Measurements from ENCODE around the gene GPR61. TPM values are rescaled to one million over a fixed set of nuclear protein-coding genes. Genes with fewer than 3 reads are reported as not detected.

The GPR61 gene
- total RNA-seq, 1 donor from 2014 or later = not detected

DNA sequence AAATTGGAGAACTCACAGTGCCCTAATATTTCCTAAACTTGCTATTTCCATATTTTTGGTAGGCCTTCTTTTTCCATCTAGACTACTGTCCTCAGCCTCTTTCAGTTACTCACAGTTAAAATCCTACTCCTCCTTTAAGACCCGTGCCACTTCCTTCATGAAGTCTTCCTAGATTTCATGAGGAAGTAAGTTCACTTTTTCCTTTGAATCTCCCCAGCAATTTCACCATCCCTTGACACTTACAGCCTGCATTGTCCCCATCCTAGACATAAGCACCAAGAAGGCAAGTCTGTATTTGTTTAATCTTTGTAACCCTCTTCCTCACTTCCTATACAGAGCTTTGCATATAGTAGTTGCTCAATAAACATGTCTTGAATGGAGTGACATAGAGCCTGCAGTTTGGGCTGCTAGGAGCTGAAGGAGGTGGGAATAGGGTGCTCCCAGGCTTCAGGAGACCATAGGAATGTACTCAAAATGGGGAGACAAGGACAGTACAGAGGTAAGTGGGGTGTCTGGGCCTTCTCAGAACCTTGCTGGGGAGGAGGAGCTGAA, 5.3 kb upstream of the GPR61 start:
- Histone ChIP-seq H3K36me3 (no peaks in the 10 kb centered on the region), H3K9me3 (no peaks in the 10 kb centered on the region), H3K4me1 (peaks cover 12% of the 10 kb centered on the region), H3K27me3 (ENCODE audit: low read depth) (no peaks in the 10 kb centered on the region), H3K4me3 (no peak overlapping the region), H3K27ac (no peak overlapping the region)
- ATAC-seq (no peak), DNase-seq (no peak)
- intact Hi-C loops (cut with DNase I) = loop anchor here (5.0 kb wide), 1 partner anchor 37 kb away; no protein-coding TSS in a partner anchor
- TF ChIP-seq, protein P1, sequence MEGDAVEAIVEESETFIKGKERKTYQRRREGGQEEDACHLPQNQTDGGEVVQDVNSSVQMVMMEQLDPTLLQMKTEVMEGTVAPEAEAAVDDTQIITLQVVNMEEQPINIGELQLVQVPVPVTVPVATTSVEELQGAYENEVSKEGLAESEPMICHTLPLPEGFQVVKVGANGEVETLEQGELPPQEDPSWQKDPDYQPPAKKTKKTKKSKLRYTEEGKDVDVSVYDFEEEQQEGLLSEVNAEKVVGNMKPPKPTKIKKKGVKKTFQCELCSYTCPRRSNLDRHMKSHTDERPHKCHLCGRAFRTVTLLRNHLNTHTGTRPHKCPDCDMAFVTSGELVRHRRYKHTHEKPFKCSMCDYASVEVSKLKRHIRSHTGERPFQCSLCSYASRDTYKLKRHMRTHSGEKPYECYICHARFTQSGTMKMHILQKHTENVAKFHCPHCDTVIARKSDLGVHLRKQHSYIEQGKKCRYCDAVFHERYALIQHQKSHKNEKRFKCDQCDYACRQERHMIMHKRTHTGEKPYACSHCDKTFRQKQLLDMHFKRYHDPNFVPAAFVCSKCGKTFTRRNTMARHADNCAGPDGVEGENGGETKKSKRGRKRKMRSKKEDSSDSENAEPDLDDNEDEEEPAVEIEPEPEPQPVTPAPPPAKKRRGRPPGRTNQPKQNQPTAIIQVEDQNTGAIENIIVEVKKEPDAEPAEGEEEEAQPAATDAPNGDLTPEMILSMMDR (IDR thresholded peaks at IDR 0.05) = no peak

DNA sequence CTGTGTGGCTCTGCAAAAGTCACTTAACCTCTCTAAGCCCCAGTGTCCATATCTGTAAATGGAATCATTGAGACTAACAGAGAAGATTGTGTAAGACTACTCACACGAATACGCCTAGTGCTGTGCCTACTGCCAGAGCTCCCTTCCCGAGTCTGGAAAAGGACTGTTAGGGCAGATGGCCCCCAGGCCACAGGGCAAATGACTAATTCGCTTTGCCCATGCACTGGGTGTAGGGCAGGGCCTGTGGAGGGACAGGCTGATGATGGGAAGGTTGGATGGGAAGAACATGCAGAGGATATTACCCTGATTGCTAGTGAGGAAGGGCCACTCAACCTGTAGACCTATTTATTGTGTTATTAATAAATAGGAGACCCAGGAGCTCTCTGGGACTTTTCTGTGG, 4.2 kb upstream of the GPR61 start:
- Histone ChIP-seq H3K4me3 (no peak overlapping the region), H3K4me1 (peaks cover 12% of the 10 kb centered on the region), H3K27me3 (ENCODE audit: low read depth) (no peaks in the 10 kb centered on the region), H3K36me3 (no peaks in the 10 kb centered on the region), H3K9me3 (no peaks in the 10 kb centered on the region), H3K27ac (no peak overlapping the region)
- DNase-seq (no peak), ATAC-seq (no peak)
- intact Hi-C loops (cut with DNase I) = no loop called here
- TF ChIP-seq, protein P1 (IDR thresholded peaks at IDR 0.05) = no peak

DNA sequence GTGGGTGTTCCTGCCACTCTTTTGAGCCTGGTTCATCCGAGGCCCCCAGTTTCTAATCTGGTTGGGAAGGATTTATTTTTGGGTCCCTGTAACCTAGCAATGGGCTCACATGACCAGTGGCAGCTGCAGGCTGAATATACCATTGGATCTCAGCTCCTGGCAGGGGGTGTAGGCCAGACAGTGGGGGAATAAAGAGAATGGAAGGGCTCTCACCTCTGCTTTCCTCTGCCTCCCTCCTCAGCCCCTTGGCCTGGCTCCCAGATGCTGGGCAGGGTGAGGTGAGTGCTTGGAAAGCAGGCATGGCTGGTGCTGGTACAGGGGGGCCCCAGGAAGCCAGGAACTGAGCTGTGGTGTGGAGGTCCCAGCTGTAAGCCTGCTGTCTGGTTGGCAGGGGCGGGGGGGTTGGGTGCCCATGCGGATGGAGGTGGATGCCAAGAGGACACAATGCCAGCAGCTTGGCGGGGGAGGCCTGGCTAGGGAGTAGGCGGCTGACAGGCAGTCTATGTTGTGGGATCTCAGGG, 3.6 kb upstream of the GPR61 start:
- Histone ChIP-seq H3K4me3 (no peak overlapping the region), H3K4me1 (peaks cover 12% of the 10 kb centered on the region), H3K27me3 (ENCODE audit: low read depth) (no peaks in the 10 kb centered on the region), H3K27ac (no peak overlapping the region), H3K9me3 (no peaks in the 10 kb centered on the region), H3K36me3 (no peaks in the 10 kb centered on the region)
- TF ChIP-seq, protein P1 (IDR thresholded peaks at IDR 0.05) = no peak
- intact Hi-C loops (cut with DNase I) = no loop called here
- no peak for ATAC-seq
- DNase-seq = no peak

DNA sequence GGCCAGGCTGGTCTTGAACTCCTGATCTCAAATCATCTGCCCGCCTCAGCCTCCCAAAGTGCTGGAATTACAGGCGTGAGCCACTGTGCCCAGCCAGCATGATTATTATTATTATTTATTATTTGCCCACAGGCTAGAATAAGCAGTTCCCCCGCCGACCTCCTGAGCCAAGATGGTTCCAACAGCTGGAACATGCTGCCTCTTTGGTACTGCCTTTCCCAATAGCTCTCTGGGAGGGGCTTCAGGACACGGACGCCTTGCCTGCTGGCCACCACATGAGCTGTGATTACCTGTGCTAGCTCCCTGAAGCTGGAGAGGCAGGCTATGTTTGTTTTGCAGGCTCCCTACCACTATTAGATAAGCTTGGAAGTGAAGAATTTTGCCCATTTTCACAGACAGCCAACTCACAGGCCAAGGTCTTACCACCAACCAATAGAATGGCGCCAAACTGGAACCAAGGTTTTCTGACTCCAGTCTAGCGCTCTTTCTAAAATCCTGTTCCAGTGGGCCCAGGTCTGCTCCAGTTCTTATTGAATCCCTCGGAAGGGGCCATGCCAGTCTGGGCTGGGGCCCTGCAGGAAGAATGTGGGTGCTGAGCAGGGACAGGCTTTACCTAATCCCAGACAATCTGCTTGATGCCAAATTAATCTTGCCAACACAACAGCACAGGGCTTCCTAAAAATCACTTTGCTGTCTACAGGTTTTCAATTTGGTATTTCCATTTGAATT, 2.1 kb upstream of the GPR61 start:
- ATAC-seq = no peak
- intact Hi-C loops (cut with DNase I) = no loop called here

DNA sequence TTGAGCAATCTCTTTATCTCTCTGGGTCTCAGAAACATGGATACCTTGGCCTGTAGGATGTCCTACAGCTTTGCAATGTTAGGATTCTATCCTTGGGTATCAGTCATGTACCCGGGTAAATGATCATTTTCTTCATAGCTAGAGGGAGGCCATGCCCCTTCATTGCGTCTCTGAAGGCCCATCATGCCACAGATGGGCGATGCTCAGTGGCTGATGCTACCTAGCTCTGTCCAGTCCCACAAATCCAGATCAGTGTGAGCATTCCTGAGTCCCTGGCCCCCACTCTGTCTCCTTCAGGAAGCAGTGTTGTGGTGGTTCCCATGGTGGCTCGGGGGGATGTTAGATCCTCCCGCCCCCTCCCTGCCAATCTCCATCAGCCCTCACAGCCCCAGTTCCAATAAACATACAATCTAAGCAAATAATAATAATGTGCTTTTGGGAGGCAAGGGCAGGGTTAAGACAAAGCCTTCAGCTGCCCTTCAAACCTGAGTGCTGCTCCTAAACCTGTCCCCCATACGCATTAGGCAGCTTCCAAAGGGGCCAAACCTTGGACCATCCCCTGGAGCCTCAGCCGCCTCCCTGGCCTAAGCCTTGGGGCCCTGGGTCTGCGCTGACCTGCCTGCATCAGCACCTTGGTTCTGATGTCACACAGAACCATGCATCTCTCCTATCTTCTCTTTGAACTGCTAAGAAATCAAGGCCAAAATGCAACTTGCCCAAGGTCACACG, 681 bp upstream of the GPR61 start:
- H3K4me3 ChIP-seq = no peak overlapping the region
- H3K36me3 ChIP-seq = no peaks in the 10 kb centered on the region
- H3K4me1 ChIP-seq = no peaks in the 10 kb centered on the region
- no peak for DNase-seq
- no peaks in the 10 kb centered on the region for H3K27me3 ChIP-seq (ENCODE audit: low read depth)
- TF ChIP-seq, protein P1 (IDR thresholded peaks at IDR 0.05) = no peak
- intact Hi-C loops (cut with DNase I) = no loop called here
- no peak overlapping the region for H3K27ac ChIP-seq
- no peak for ATAC-seq
- H3K9me3 ChIP-seq = no peaks in the 10 kb centered on the region

More for the DNA sequence above, 2.1 kb upstream of the GPR61 start:
- Histone ChIP-seq H3K27ac (no peak overlapping the region), H3K27me3 (ENCODE audit: low read depth) (no peaks in the 10 kb centered on the region), H3K36me3 (no peaks in the 10 kb centered on the region), H3K9me3 (no peaks in the 10 kb centered on the region), H3K4me3 (no peak overlapping the region), H3K4me1 (peaks cover 5% of the 10 kb centered on the region)
- DNase-seq = no peak
- TF ChIP-seq, protein P1 (IDR thresholded peaks at IDR 0.05) = no peak
